ENCODE results near the gene TMEM258.

- no peak for TF ChIP-seq CTCF (IDR thresholded peaks at IDR 0.05)
- no peak for TF ChIP-seq POLR2A (IDR thresholded peaks at IDR 0.05)
Measured at GRCh38 chr11:61749591-61750217, 42.7 kb downstream of the TMEM258 start.
